ENCODE measurements around the gene ATP2C2.

Gene ATP2C2

DNA sequence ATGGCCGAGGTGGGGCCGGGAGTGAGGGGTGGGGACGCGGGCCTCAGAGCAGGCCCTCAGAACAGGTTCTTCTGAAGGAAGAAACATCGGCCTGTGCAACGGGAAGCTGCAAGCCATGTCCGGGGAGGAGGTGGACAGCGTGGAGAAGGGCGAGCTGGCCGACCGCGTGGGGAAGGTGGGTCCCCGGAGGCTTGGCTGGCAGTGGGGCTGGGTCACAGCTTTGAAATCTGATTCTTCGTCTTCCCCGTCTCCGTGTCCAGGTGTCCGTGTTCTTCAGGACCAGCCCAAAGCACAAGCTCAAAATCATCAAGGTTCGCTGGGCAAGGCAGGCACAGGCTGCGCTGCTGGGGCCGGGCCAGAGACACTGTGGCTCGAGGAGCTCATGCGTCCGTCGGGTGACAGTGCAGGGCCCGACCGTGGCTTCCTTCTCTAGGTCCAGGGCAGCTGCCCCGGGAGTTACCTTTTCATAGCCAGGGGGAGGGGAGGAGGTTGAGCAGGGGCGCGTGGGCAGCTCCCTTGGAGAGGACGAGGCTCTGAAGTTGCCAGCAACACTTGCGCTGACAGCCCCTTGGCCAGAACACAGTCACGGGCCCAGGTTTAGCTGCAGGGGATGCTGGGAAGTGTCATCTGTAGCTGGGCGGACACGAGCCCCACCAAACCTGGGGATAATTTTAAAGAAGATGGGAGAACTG is 84.9 kb downstream of the ATP2C2 start:
- DNase-seq = no peak

DNA sequence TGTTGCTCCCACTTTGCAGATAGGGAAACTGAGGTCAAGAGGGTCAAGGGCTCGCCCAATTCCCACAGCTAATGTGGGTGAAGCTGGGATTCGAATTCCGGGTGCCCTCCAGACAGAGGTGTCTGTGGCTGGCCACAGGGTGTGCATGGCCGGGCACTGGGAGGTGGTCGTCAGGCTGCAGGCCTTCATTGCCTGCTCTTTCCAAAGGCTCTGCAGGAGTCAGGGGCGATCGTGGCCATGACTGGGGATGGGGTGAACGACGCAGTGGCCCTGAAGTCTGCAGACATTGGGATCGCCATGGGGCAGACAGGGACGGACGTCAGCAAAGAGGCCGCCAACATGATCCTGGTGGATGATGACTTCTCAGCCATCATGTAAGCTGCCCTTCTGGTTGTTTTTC is 86.3 kb downstream of the ATP2C2 start:
- no peak for DNase-seq

DNA sequence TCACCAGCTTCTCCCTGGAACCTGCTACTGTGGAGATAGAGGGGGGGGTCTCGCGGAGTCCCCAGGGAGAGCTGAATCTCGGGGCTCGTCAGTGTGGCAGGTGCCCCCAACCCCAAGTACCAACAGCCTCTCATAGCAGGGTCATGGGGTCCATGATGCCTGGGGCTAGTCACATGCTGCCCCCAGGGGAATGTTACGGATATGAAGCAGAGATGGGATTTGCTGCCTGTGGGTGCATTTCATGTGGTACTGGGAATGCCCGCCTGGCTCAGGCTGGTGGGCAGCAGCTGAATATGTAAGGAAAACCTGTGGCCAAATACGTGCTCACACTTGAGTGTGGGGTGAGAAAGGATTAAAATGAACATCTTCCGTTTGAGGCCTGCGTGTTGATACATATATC is 86.7 kb downstream of the ATP2C2 start:
- no peak for DNase-seq

DNA sequence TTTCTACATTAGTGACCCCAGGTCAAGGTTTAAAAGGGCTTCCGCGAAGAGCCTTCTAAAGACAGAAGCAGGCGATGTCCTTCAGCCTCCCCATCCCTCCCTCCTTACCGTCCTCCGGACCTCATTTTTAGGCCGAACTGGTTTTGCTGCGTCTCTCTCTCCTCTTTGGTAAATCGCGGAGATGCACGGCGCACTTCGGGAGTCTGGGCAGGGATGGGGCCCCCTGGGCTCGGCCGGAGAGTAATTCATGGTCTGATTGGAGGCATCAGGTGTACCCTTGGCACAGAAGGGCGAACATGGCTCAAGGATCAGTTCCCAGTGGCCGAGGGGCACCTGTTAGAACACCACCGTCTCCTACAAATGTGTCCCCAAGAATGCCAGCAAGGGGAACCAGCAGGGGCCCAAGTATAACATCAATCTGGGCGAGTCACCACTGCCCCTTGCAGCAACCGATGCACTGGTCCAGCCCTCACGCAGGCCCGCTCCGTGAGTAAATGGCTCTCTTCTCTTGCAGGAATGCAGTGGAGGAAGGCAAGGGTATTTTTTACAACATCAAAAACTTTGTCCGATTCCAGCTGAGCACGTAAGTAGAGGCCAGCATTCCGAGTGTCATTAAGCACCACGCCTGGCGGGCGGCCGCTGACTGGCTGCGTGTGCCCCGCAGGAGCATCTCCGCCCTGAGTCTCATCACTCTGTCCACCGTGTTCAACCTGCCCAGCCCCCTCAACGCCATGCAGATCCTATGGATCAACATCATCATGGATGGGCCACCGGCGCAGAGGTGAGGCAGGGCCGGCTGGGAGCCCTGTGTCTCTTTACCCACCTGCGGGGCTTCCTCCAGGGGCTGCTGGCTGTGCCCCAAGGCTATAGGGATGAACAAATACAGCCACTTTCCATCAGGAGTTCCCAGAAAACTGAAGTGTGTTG is 90.5 kb downstream of the ATP2C2 start:
- no peak for DNase-seq

DNA sequence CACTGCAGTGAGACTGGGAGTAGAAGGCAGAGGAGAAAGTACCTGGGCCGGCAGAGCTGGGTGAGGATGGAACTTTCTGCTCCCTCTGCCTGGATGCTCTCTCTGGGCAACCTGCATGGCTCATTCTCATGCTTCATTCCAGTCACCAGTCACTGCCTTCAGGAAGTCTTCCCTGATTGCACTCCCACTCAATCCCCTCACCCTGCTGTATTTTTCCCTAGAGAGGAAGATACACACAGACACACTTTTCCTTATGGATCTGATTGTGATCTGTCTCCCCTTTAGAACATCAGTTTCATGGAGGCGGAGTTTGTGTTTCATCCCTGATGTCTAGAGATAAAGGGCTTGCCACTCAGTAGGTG is 91.2 kb downstream of the ATP2C2 start:
- no peak for DNase-seq

DNA sequence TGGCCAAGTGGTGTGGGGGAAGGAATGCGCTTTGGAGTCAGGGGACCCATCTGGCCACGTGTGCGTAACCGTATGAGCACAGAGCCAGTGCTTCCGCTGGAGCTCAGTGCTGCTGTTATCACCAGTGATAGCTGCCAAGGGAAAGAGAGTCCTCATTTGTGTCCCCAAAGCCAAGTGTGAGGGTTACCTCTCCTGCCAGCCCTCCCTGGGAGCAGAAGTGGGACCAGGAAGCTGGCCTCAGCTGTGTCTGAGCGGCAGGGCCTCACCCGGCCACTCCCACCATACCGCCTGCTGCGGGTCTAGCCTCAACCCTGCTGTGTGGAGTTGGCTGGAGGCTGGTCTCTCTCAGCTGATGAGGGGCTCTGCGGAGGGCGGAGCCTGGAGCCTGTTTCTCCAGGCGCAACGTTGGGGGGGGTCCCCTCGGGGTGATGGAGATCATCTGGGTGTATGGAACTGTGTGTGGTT is 91.6 kb downstream of the ATP2C2 start:
- no peak for DNase-seq

DNA sequence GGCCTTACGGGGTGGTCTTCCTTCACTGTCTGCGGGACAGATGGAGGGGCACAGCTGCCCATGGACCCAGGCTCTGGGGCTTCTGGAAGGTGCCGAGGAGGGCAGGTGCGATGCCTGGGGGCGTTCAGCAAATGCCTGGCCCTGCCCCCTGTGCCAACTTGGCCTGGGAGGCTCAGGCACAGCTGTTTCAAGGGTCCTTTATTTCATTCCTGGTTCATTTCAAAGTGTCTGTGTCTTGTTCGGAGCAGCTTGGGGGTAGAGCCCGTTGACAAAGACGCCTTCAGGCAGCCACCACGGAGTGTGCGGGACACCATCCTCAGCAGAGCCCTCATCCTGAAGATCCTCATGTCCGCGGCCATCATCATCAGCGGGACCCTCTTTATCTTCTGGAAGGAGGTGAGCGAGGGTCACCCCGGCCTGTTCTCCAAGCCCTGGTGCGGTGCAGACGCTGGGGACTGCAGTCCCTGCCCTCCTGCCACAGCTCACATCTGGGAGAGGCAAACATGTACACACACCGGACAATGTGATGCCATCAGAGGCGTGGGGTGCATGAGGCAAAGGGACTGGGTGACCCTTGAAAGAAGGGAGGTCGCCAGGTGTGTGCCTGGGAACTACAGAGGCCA is 92.2 kb downstream of the ATP2C2 start:
- no peak for DNase-seq

DNA sequence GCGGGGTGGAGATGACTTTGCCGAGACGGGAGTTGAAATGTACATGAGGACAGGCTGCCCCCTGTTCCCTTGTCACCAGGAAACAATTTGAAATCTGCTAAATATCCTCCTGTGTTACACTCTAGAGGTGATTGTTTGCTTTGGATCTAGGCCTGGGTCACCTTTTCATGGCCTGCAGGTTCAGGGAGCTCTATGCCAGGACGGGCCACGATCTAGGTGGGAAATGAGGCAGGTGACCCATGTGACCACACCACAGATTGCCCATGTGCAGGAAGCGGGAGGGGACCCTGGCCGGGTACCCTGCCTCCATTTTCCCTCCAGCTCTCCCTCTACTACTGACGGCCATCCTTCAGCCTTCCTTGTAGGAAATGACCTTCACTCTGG is 92.7 kb downstream of the ATP2C2 start:
- DNase-seq = no peak

DNA sequence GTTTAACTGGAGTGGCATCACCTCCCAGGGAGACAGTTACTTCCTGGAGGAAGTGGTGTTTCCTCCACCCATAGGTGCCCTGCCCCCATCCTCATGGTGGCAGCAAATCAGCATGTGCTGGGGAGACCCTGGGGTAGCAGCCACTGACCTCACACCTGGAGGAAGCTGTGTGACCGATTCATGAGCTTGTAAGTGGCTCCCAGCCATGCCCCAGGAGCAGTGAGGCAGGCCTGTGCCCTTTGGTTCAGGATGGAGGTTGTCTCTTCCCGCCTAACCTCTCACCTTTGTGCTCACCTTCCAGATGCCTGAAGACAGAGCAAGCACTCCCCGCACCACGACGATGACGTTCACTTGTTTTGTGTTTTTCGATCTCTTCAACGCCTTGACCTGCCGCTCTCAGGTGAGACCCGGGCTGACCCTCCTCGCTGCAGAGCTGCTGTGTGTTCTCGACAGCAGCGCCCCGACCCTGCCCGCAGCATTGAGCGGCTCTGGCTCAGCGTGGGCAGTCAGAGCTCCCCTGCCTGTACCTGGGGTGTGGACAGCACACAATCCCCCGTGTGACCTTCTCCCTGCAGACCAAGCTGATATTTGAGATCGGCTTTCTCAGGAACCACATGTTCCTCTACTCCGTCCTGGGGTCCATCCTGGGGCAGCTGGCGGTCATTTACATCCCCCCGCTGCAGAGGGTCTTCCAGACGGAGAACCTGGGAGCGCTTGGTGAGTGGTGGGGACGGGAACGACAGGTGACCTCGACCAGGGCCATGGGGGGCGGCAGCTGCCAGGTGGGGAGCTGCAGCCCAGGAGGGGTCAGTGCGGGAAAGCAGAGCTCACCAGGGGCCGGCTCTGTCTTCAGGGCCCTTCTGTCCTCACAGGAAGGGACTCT is 93.3 kb downstream of the ATP2C2 start:
- no peak for DNase-seq

DNA sequence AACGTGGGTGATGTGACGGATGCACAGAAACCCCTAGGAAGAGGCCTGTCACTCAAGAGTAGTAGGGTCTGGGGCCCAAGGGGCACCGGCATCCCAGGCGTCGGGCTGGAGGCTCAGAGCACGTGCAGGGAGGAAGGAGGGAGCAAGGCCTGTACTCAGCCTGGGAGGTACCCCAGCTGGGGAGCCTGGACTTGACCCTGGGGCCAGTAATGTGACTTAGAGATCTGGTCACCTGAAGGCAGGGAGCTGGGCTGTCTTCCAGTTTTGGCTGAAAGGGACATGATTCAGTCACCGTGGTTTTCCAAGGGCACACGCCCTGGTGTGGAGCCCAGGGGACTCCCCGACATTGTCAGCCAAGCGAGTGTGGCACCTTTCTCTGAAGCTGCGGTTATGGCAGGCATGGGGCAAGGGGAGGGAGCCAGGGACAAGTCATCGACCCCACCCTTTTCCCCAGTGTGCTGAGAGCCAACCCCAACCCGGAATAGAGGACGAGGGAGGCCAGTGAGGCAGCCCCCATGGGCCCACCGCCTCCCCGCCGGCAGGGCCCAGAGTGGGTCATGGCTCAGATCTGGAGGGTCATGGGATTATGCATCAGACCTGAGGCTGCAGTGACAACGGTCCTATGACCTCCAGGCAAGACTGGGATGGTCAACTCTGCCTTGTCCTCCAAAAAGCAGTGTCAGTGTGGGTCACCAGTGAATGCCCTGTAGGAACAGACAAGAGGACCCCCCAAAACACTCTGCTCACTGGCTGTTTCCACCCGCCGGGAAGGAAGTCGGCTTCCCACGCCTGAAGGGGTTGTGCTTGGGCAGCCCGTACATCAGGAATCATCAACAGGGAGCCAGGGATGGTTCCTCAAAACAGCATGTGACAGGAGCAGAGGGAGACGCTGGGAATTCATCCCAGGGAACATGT is 94.2 kb downstream of the ATP2C2 start:
- DNase-seq = no peak

DNA sequence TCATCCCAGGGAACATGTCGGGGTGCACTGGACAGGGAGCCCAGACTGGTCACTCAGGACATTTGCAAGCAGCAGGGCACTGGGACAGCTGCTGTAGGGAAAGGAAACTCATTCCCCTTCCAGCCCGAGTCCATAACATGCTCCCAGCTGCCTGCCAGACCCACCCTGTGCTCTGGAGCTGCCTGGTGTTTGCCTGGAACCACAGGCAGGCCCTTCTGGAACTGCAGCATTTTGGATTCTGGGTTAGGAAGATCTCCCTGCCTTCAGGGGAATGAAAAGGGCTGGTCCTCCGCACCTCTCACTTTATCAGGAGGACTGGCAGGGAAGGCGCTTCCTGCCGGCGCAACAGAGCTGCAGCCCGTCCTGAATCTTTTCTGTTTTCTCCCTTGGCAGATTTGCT is 94.9 kb downstream of the ATP2C2 start:
- no peak for DNase-seq

DNA sequence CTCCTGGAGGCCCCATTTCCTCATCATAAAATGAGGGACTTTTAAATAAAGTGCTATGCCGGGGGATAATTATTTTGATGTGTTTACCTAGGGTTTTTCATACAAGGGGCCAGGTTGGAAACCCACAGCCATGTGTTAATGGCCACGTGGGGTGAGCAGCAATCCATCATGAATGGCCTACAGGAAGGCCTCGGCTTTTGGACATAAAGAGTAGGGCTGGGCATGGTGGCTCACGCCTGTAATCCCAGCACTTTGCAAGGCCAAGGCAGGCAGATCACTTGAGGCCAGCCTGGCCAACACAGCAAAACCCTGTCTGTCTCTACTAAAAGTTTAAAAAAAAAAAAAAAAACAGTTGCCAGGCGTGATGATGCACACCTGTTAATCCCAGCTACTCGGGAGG is 95.8 kb downstream of the ATP2C2 start:
- no peak for DNase-seq

DNA sequence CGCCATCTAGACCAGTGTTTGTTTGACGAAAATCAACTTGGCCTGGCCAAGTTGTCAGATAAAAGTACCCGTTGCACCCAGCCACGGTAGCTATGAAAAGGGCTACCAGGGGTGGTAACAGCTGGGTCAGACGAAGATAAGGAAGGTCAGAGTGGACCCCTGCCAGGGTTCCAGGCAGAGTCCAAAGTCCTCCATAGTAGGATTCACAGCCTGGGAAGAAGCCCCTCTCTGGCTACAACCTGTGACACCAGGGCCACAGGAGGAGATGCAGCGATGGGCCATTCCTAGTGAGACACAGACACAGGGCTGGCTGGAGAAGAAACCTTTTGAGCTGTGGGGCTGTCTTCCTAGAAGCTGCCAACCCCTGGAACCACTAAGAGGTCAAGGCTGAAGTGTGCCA is 96.8 kb downstream of the ATP2C2 start:
- no peak for DNase-seq

DNA sequence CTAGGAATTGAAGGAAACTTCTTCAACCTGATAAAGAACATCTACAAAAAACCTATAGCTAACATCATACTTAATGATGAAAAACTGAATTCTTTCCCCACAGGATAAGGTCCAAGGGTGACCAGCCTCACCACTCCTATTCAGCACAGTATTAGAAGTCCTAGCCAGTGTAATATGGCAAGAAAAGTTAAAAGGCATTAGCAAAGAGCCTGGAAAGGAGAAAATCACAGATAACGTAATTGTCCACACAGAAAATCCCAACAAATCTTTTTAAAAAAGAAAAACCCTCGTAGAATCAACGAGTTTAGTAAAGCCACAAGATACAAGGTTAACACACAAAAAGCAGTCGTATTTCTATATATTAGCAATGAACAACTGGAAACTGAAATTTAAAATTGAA is 98.4 kb downstream of the ATP2C2 start:
- DNase-seq = no peak

DNA sequence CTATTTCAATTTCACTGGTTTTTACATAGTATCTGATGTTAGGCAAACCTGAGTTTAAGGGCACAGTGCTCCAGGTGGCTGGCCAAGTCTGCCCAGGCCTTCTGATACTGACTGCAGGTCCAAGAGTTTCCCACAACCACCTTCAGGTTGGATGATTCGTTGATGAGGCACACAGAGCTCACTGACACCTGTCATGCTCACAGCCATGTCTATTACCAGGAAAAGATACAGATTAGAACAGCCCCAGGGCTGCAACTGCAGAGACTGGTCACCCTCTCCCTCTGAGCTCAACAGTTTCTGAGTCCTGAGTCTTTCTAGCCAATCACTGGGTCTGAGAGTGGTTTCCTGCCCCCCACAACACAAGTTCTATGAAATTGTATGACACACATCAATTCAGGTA is 98.9 kb downstream of the ATP2C2 start:
- DNase-seq = no peak

DNA sequence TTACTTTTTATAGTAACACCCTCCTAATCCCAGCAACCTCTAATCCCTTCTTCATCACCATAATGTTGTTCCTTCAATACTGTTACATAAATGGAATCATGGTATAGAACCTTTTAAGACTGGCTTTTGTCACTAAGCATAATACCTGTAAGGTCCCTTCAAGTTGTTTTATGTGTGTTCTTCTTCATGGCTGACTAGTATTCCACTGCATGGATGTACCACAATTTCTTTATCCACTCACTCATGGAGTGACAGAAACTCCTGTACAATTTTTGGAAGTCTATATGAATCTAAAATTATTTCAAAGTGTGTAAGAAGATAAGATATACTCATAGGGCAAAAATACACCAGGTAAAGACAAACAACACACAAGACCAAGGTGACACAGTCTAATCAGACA is 99.4 kb downstream of the ATP2C2 start:
- no peak for DNase-seq

DNA sequence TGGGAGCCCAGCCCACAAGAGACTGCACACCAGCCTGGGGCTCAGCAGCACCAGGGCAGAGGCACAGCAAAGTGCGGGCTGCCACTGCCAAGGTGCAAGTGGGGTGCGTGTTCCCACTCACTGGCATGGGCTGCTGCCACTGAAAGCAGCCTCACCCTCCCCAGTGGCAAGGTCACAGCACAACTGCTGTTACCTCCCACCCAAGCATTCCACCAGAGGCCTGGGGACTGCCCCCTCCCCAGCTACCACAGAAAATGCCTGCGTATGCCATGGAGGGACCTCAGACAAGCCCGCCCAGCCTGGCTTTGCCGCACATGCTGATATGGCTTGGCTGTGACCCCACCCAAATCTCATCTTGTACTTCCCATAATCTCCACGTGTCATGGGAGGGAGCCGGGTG is 103.0 kb downstream of the ATP2C2 start:
- DNase-seq = no peak

DNA sequence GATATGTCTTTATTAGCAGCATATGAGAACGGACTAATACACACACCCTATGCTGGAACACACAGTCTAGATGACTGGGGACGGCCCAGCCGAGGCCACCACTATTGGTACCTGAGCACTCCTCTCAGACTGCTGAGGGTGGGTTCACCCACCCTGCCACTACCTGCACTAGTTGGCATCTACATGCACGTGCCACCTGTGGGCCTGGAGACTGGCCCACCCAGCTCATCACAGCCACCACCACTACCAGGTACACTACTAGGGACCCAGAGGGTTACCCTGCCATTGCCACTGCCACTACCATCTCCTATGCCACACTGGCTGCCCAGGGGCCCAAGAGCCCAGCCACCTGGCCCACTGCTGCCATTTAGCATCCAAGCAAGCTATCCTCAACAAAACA is 103.6 kb downstream of the ATP2C2 start:
- no peak for DNase-seq

DNA sequence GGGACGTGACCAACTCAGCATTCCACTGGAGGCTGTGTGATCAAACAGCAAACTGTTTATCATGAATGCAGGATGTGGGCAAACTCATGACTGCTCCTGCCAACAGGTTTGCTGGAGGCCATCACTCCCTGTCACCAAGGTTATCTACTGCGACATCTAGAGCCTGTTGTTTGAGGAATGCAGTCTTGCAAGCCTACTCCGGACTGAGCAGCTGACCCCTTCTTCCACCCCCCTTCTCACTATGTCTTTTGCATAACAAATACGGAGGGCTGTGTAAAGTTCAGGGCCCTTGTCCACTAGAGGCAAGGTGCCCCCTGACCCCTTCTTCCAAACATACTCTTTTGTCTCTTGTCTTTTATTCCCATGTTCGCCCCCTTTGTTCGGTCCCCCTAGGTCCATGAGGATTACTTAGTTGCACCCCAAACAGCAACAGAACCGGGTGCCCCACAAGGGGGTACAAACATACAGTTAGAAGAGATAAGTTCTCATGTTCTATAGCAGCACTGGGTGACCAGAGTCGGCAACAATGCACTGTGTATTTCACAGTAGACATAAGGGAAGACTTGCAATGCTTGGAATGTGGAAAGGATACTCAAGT is 107.4 kb downstream of the ATP2C2 start:
- DNase-seq = no peak

DNA sequence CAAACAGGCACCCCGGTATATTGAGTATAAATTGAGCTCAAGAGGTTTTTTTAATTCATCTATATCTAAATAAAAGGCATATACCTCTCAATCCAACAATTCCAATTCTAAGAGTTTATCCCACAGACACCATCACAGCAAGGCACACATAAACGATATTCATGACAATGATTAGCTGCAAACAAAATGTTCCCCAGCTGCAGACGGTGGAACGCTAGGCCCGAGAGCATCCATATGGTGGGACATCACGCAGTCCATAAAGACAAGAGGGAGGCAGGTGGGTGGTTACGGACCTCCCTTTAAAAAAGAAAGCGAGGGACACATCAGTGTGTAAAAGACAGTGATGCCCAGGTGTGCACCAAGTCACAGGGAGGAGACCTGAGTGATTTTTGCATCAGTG is 108.1 kb downstream of the ATP2C2 start:
- no peak for DNase-seq

DNA sequence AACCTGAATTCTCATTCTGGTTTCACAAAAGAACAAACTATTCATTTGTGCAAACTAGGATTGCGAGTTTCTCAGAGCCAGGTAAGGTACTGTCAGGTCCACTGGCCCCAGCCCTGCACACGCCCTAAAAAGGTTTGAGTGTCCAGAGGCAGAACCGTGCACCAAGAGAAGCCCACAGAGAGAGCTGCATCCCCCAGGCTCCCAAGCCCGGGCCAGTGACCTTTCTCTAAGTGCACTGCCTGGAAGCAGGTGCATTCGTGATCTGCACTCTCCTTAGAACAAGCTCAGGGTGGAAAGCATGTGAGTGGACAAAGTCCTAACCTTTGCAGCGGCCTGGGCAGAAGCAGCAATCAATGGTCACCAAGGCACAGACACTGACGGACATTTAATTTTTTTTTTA is 109.3 kb downstream of the ATP2C2 start:
- DNase-seq = no peak

Measured in NCI-H1092 (cell line).